Measurements from ENCODE around the gene ODC1.

Gene ODC1

GRCh38 chr2:10414591-10414990 is 33.5 kb downstream of the ODC1 start:
- H3K4me3 ChIP-seq (ENCODE audit: low read depth, low read length), result no peak overlapping the region
- no peak for TF ChIP-seq CTCF (IDR thresholded peaks at IDR 0.05; ENCODE audit: borderline replicate concordance, insufficient read depth, low read depth, low read length)

- no peak overlapping the region for H3K4me3 ChIP-seq (ENCODE audit: low read depth, low read length)
- TF ChIP-seq CTCF (IDR thresholded peaks at IDR 0.05; ENCODE audit: borderline replicate concordance, insufficient read depth, low read depth, low read length), result no peak
These were observed 34.1 kb downstream of the ODC1 start for GRCh38 chr2:10413991-10414451.

GRCh38 chr2:10413503-10413902 is 34.6 kb downstream of the ODC1 start:
- H3K4me3 ChIP-seq (ENCODE audit: low read depth, low read length), result no peak overlapping the region
- no peak for TF ChIP-seq CTCF (IDR thresholded peaks at IDR 0.05; ENCODE audit: borderline replicate concordance, insufficient read depth, low read depth, low read length)

DNA sequence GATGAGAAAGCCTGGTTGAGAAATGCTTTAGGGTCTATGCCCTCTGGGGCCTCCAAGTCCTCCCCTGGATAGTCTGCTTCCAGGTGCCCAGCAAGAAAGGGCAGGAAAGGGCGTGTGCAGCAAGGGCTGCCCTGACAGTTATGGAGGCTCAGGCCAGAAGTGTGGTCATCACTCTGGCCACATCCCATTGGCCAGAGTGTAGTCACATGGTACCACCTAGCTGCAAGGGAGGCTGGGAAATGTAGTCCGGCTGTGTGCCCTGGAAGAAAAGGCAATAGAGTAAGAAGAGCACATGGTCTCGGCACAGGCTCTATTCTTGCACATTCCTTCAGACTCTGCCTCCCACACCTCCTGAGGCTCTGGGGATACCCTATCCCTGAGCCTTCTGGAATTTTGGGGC is 35.7 kb downstream of the ODC1 start:
- no peak overlapping the region for H3K4me3 ChIP-seq (ENCODE audit: low read depth, low read length)
- TF ChIP-seq CTCF (IDR thresholded peaks at IDR 0.05; ENCODE audit: borderline replicate concordance, insufficient read depth, low read depth, low read length), result no peak

- TF ChIP-seq CTCF (IDR thresholded peaks at IDR 0.05; ENCODE audit: borderline replicate concordance, insufficient read depth, low read depth, low read length), result no peak
- H3K4me3 ChIP-seq (ENCODE audit: low read depth, low read length), result no peak overlapping the region
These were observed 36.6 kb downstream of the ODC1 start for GRCh38 chr2:10411557-10411956.

DNA sequence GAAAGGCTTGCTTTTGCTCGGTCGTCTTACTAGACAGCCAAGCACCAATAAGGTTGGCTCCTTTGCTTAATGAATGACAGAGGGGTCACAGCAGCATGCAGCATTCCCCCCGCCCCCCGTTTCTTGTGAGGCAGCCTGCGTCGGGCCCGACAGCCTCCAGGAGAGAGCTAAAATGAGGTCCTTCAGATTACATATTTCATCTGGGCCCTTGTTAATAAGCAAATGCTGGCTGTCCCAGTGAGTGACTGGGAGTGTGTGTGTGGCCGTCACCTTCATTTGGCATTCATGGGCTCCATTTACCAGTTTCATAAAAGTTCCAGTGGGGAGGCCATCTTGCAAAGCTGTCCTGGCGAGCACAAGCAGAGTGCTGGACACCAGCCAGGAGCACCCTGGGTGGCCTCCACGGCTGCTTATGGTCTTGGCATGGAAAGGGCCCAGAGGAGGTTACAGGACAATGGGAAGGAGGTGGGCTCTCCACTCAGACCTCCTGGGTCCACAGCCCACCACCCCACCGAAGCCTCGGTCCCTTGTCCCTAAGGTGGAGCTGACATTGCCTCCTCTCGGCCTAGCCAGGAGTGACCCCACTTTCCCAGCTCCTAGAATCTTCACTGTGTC is 37.2 kb downstream of the ODC1 start:
- H3K4me3 ChIP-seq (ENCODE audit: low read depth, low read length), result no peak overlapping the region

More for the DNA sequence above, 37.2 kb downstream of the ODC1 start:
- no peak for TF ChIP-seq CTCF (IDR thresholded peaks at IDR 0.05; ENCODE audit: borderline replicate concordance, insufficient read depth, low read depth, low read length)
